ENCODE results near the gene NCAPD2. TPM values are rescaled to one million over a fixed set of nuclear protein-coding genes. Genes with fewer than 3 reads are reported as not detected.

NCAPD2 gene, protein sequence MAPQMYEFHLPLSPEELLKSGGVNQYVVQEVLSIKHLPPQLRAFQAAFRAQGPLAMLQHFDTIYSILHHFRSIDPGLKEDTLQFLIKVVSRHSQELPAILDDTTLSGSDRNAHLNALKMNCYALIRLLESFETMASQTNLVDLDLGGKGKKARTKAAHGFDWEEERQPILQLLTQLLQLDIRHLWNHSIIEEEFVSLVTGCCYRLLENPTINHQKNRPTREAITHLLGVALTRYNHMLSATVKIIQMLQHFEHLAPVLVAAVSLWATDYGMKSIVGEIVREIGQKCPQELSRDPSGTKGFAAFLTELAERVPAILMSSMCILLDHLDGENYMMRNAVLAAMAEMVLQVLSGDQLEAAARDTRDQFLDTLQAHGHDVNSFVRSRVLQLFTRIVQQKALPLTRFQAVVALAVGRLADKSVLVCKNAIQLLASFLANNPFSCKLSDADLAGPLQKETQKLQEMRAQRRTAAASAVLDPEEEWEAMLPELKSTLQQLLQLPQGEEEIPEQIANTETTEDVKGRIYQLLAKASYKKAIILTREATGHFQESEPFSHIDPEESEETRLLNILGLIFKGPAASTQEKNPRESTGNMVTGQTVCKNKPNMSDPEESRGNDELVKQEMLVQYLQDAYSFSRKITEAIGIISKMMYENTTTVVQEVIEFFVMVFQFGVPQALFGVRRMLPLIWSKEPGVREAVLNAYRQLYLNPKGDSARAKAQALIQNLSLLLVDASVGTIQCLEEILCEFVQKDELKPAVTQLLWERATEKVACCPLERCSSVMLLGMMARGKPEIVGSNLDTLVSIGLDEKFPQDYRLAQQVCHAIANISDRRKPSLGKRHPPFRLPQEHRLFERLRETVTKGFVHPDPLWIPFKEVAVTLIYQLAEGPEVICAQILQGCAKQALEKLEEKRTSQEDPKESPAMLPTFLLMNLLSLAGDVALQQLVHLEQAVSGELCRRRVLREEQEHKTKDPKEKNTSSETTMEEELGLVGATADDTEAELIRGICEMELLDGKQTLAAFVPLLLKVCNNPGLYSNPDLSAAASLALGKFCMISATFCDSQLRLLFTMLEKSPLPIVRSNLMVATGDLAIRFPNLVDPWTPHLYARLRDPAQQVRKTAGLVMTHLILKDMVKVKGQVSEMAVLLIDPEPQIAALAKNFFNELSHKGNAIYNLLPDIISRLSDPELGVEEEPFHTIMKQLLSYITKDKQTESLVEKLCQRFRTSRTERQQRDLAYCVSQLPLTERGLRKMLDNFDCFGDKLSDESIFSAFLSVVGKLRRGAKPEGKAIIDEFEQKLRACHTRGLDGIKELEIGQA (N-terminal part only)
- 10 to 100 TPM; 21.6 to 66.7 (median 53.9) TPM for total RNA-seq

DNA sequence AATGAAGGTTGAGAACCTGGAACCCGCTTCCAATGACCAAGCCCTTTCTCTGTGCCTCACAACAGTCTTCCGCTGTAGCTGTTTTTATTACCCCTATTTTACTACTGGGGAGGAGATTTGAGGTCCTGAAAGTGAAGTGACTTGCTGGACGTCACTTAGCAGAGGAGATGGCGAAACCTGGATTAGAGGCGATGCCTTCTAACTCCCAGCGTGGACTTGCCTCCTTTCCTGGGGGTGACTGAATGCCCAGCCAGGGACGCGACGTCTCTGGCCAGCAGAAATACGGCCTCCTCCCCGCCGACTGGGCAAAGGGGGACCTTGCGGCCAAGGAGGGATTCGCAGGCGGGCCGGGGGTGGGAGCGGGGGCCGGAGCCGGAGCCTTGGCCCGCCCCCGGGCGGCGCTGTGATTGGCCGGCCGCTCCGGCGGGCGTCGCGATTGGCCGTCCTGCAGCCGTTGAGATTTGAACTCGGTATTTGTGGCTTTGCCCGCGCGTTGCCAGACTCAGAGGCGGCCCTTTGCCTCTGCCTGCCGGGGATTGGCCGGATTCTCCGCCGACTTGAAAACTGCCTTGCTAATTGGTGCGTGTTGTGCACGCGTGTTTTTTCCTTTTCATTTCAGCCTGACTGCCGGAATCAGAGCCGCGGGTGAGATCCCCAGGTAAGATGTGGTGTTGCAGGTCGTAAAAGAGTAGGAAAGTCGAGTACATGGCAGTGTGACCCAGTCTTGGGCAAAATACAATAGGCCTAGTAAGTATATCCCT, at the start of gene NCAPD2:
NCAPD2 (plus strand) TSS at position 606 of the 761 bp plus-strand sequence. CDS start 997 bp downstream, outside the sequence.
- DNase-seq (ENCODE audit: low spot score in 2 of 2): peak; percentile 95
- H3K9me3 ChIP-seq: no peaks in the 10 kb centered on the region
- intact Hi-C loops (cut with DNase I; ENCODE audit: low total_unique reads): no loop called here
- H3K4me3 ChIP-seq: peak within 1 kb of the TSS; percentile 70 to 89 (median 76)
- H3K27me3 ChIP-seq: no peaks in the 10 kb centered on the region
- TF ChIP-seq POLR2A (IDR thresholded peaks at IDR 0.05) (no peak), POLR2AphosphoS5 (IDR thresholded peaks at IDR 0.05) (peak in 1 of 3 donors; percentile 45)
- TF ChIP-seq, protein P1, sequence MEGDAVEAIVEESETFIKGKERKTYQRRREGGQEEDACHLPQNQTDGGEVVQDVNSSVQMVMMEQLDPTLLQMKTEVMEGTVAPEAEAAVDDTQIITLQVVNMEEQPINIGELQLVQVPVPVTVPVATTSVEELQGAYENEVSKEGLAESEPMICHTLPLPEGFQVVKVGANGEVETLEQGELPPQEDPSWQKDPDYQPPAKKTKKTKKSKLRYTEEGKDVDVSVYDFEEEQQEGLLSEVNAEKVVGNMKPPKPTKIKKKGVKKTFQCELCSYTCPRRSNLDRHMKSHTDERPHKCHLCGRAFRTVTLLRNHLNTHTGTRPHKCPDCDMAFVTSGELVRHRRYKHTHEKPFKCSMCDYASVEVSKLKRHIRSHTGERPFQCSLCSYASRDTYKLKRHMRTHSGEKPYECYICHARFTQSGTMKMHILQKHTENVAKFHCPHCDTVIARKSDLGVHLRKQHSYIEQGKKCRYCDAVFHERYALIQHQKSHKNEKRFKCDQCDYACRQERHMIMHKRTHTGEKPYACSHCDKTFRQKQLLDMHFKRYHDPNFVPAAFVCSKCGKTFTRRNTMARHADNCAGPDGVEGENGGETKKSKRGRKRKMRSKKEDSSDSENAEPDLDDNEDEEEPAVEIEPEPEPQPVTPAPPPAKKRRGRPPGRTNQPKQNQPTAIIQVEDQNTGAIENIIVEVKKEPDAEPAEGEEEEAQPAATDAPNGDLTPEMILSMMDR (IDR thresholded peaks at IDR 0.05): peak in 2 of 3 donors; percentile 46 to 54
- H3K27ac ChIP-seq: peak within 1 kb of the TSS; percentile 94
- H3K4me1 ChIP-seq: peaks cover 4 to 11% of the 10 kb centered on the region in 2 donors
- no peaks in the 10 kb centered on the region for H3K36me3 ChIP-seq

DNA sequence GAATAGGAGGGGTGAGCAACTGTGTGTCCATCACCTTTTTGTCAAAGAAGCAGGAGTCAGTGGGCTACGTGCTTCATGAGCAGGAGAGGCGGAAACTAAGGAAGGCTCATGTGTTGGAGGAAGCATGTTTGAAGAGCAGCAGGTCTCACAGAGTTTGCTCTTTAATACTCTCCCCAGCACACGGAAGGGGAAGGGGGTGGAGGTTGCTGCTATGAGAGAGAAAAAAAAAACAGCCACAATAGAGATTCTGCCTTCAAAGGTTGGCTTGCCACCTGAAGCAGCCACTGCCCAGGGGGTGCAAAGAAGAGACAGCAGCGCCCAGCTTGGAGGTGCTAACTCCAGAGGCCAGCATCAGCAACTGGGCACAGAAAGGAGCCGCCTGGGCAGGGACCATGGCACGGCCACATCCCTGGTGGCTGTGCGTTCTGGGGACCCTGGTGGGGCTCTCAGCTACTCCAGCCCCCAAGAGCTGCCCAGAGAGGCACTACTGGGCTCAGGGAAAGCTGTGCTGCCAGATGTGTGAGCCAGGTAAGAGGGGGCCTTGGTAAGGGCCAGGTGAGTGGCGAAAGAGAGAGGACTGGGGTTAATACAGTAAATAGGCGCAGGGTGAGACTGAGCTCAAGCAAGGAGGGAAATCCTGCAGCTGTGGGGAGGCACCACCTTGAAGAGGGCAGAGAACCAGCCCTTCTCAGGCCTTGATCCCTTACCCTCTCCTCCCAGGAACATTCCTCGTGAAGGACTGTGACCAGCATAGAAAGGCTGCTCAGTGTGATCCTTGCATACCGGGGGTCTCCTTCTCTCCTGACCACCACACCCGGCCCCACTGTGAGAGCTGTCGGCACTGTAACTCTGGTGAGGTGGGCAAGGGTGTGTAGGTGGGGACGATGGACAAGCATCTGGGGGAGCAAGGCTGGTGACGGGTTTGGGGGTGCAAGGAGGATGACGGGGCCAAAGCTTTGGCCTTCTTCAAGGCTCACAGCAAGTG, 48.9 kb upstream of the NCAPD2 start, which contains the start of gene CD27:
CD27 (plus strand) TSS at position 252 of the 985 bp plus-strand sequence; CDS start at position 393, 141 bp downstream.
- H3K27me3 ChIP-seq: no peaks in the 10 kb centered on the region
- intact Hi-C loops (cut with DNase I; ENCODE audit: low total_unique reads): no loop called here
- H3K27ac ChIP-seq: no peak within 1 kb of the TSS
- peaks cover 0 to 3% of the 10 kb centered on the region in 2 donors for H3K4me1 ChIP-seq
- DNase-seq (ENCODE audit: low spot score in 2 of 2): no peak
- no peak for TF ChIP-seq POLR2A (IDR thresholded peaks at IDR 0.05)
- TF ChIP-seq, protein P1 (IDR thresholded peaks at IDR 0.05): no peak
- TF ChIP-seq POLR2AphosphoS5 (IDR thresholded peaks at IDR 0.05): no peak
- H3K36me3 ChIP-seq: no peaks in the 10 kb centered on the region
- no peaks in the 10 kb centered on the region for H3K9me3 ChIP-seq
- H3K4me3 ChIP-seq: peak within 1 kb of the TSS in 2 of 3 donors; percentile 1 to 19

DNA sequence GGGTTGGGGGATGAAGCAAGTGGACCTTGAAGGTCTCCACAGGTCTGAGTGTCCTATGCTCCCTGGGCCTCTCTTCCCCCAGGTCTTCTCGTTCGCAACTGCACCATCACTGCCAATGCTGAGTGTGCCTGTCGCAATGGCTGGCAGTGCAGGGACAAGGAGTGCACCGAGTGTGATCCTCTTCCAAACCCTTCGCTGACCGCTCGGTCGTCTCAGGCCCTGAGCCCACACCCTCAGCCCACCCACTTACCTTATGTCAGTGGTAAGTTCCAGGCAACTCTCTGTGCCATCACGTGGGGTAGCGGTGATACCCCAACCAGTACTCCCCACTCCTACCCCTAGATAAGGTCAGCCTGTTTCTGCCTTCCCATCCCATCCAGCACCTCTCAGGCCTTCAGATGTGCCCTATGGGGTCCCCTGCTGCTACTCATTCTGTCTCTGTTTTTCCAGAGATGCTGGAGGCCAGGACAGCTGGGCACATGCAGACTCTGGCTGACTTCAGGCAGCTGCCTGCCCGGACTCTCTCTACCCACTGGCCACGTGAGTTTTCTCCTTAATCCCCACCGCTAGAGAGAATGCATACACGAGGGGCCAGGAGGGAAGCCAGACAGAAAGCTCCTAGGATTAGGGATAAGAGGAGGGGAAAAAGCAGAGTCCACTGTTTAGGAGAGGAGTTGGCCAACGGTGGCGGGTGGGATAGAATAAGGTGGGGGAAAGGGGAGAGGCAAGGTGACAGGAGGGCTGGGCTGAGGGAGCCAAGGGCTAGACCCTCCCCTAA, 43.6 kb upstream of the NCAPD2 start:
- Histone ChIP-seq H3K4me1 (peaks cover 7 to 11% of the 10 kb centered on the region in 2 donors), H3K27me3 (no peaks in the 10 kb centered on the region), H3K36me3 (no peaks in the 10 kb centered on the region), H3K9me3 (no peaks in the 10 kb centered on the region), H3K27ac (peak overlapping the region; percentile 95), H3K4me3 (peak overlapping the region; percentile 66 to 78 (median 76))
- DNase-seq (ENCODE audit: low spot score in 2 of 2): no peak
- no peak for TF ChIP-seq POLR2AphosphoS5 (IDR thresholded peaks at IDR 0.05)
- no peak for TF ChIP-seq POLR2A (IDR thresholded peaks at IDR 0.05)
- TF ChIP-seq, protein P1 (IDR thresholded peaks at IDR 0.05): no peak
- intact Hi-C loops (cut with DNase I; ENCODE audit: low total_unique reads): no loop called here
